ENCODE measurements around the gene AGPAT1. TPM values are rescaled to one million over a fixed set of nuclear protein-coding genes. Genes with fewer than 3 reads are reported as not detected.

AGPAT1 gene
- total RNA-seq, 1 experiment from 2014 or later = 55.6 TPM

- Histone ChIP-seq H3K4me1 (ENCODE audit: control insufficient read depth in 1 of 2, insufficient read depth in 2 of 2, low read length in 2 of 2) (peaks cover 11 to 22% of the 10 kb centered on the region in 2 experiments), H3K9ac (ENCODE audit: low read length) (no peak overlapping the region), H4K20me1 (ENCODE audit: insufficient read depth) (no peaks in the 10 kb centered on the region), H3K9me3 (ENCODE audit: control insufficient read depth in 1 of 2, insufficient read depth in 1 of 2, low read depth in 1 of 2, low read length in 2 of 2) (no peaks in the 10 kb centered on the region), H3K79me2 (ENCODE audit: insufficient read depth, low read length) (no peaks in the 10 kb centered on the region), H3K4me3 (replicated peaks in 1 of 2; ENCODE audit: low read depth in 1 of 2, low read length in 2 of 2) (no peak overlapping the region), H3K36me3 (ENCODE audit: control insufficient read depth in 1 of 2, insufficient read depth in 2 of 2, low read length in 2 of 2) (no peaks in the 10 kb centered on the region), H2AFZ (ENCODE audit: low read depth, low read length, poor library complexity, severe bottlenecking) (no peak overlapping the region), H3K9me2 (ENCODE audit: insufficient read depth) (no peaks in the 10 kb centered on the region), H3K27ac (ENCODE audit: low read depth, low read length) (no peak overlapping the region), H3K4me2 (ENCODE audit: low read length) (no peak overlapping the region), H3K27me3 (ENCODE audit: insufficient read depth, low read length) (0 out of 2 replicates have a peak, but pooled peaks cover 3% of the 10 kb centered on the region)
- intact Hi-C loops (cut with micrococcal nuclease) = no loop called here
- no peak for ATAC-seq
- no TSS peak for BruUV-seq (replicated peaks)
- POLR2A ChIA-PET = no interaction called here
- CTCF ChIA-PET = no interaction called here
- no peak for DNase-seq (ENCODE audit: low read depth, low spot score)
- RAD21 ChIA-PET (ENCODE audit: low non-redundant PET in 1 of 2, low total read pairs in 2 of 2, uncharacterized antibody in 2 of 2, unreplicated experiment in 2 of 2) = no interaction called here
- TF ChIP-seq ZNF274 (IDR thresholded peaks at IDR 0.05; ENCODE audit: low read depth, low read length) = no peak
- no peak for TF ChIP-seq POLR2A (IDR thresholded peaks at IDR 0.05; ENCODE audit: borderline replicate concordance, extremely low read depth, insufficient read depth, insufficient read length)
- TF ChIP-seq SIN3A (IDR thresholded peaks at IDR 0.05; ENCODE audit: low read depth) = no peak
- no peak for TF ChIP-seq SP1 (IDR thresholded peaks at IDR 0.05; ENCODE audit: low read depth)
- no peak for TF ChIP-seq ELF1 (IDR thresholded peaks at IDR 0.05; ENCODE audit: borderline replicate concordance, low read depth)
- no peak for TF ChIP-seq MAX (IDR thresholded peaks at IDR 0.05)
- no peak for TF ChIP-seq YY1 (IDR thresholded peaks at IDR 0.05; ENCODE audit: extremely low read depth, insufficient replicate concordance, low read depth, low read length)
- TF ChIP-seq TCF7L2 (IDR thresholded peaks at IDR 0.05; ENCODE audit: borderline replicate concordance, extremely low read depth, insufficient read depth, insufficient read length) = no peak
Measured at GRCh38 chr6:32200711-32201475, 25.0 kb upstream of the AGPAT1 start.

- Histone ChIP-seq H3K79me2 (ENCODE audit: insufficient read depth, low read length) (no peaks in the 10 kb centered on the region), H3K9me2 (ENCODE audit: insufficient read depth) (no peaks in the 10 kb centered on the region), H3K4me1 (ENCODE audit: control insufficient read depth in 1 of 2, insufficient read depth in 2 of 2, low read length in 2 of 2) (peaks cover 17 to 34% of the 10 kb centered on the region in 2 experiments), H2AFZ (ENCODE audit: low read depth, low read length, poor library complexity, severe bottlenecking) (no peak overlapping the region), H4K20me1 (ENCODE audit: insufficient read depth) (no peaks in the 10 kb centered on the region), H3K27ac (ENCODE audit: low read depth, low read length) (no peak overlapping the region), H3K9me3 (ENCODE audit: control insufficient read depth in 1 of 2, insufficient read depth in 1 of 2, low read depth in 1 of 2, low read length in 2 of 2) (no peaks in the 10 kb centered on the region), H3K4me2 (ENCODE audit: low read length) (no peak overlapping the region), H3K27me3 (ENCODE audit: insufficient read depth, low read length) (0 out of 2 replicates have a peak, but pooled peaks cover 3% of the 10 kb centered on the region), H3K36me3 (ENCODE audit: control insufficient read depth in 1 of 2, insufficient read depth in 2 of 2, low read length in 2 of 2) (no peaks in the 10 kb centered on the region), H3K4me3 (replicated peaks in 1 of 2; ENCODE audit: low read depth in 1 of 2, low read length in 2 of 2) (no peak overlapping the region), H3K9ac (ENCODE audit: low read length) (no peak overlapping the region)
- BruUV-seq (replicated peaks) = no TSS peak
- ChIA-PET CTCF (no interaction called here), POLR2A (no interaction called here), RAD21 (ENCODE audit: low non-redundant PET in 1 of 2, low total read pairs in 2 of 2, uncharacterized antibody in 2 of 2, unreplicated experiment in 2 of 2) (no interaction called here)
- DNase-seq (ENCODE audit: low read depth, low spot score) (no peak), ATAC-seq (no peak)
- TF ChIP-seq SRF (IDR thresholded peaks at IDR 0.05; ENCODE audit: low read depth) (no peak), SIN3A (IDR thresholded peaks at IDR 0.05; ENCODE audit: low read depth) (no peak), EZH2phosphoT487 (IDR thresholded peaks at IDR 0.05; ENCODE audit: borderline replicate concordance) (no peak), YY1 (IDR thresholded peaks at IDR 0.05; ENCODE audit: extremely low read depth, insufficient replicate concordance, low read depth, low read length) (no peak), ZFX (IDR thresholded peaks at IDR 0.05) (no peak), CTCF (IDR thresholded peaks at IDR 0.05 in 2 of 3, conservative IDR thresholded peaks at IDR 0.05 in 1 of 3; ENCODE audit: borderline replicate concordance in 1 of 3, insufficient read depth in 1 of 3, low read depth in 2 of 3, low read length in 2 of 3) (no peak), TCF7L2 (IDR thresholded peaks at IDR 0.05; ENCODE audit: borderline replicate concordance, extremely low read depth, insufficient read depth, insufficient read length) (no peak), FOSL1 (IDR thresholded peaks at IDR 0.05; ENCODE audit: low read depth) (no peak), CEBPB (IDR thresholded peaks at IDR 0.05; ENCODE audit: low read depth) (no peak), SP1 (IDR thresholded peaks at IDR 0.05; ENCODE audit: low read depth) (no peak), EGR1 (IDR thresholded peaks at IDR 0.05; ENCODE audit: low read depth) (no peak), POLR2AphosphoS5 (IDR thresholded peaks at IDR 0.05; ENCODE audit: low read depth, low read length) (no peak), EZH2 (IDR thresholded peaks at IDR 0.05) (no peak), ELF1 (IDR thresholded peaks at IDR 0.05; ENCODE audit: borderline replicate concordance, low read depth) (no peak), ZNF274 (IDR thresholded peaks at IDR 0.05; ENCODE audit: low read depth, low read length) (no peak), ATF3 (IDR thresholded peaks at IDR 0.05) (no peak)
- intact Hi-C loops (cut with micrococcal nuclease) = no loop called here
Measured at GRCh38 chr6:32198866-32199265, 23.0 kb upstream of the AGPAT1 start.

Data from HCT116 (cell line).